ENCODE data around the gene NGF. TPM values are rescaled to one million over a fixed set of nuclear protein-coding genes. Genes with fewer than 3 reads are reported as not detected.
A peak's percentile ranks its signal among the peaks of the same experiment; 100 is the strongest.
"Not testable (repeated sequence)": the region's sequence is repeated elsewhere in the genome, so short reads cannot be mapped to it uniquely, and the experiment has no call there.

Gene NGF
- 2.4 TPM for total RNA-seq (ENCODE audit: insufficient read depth, low replicate concordance)

DNA sequence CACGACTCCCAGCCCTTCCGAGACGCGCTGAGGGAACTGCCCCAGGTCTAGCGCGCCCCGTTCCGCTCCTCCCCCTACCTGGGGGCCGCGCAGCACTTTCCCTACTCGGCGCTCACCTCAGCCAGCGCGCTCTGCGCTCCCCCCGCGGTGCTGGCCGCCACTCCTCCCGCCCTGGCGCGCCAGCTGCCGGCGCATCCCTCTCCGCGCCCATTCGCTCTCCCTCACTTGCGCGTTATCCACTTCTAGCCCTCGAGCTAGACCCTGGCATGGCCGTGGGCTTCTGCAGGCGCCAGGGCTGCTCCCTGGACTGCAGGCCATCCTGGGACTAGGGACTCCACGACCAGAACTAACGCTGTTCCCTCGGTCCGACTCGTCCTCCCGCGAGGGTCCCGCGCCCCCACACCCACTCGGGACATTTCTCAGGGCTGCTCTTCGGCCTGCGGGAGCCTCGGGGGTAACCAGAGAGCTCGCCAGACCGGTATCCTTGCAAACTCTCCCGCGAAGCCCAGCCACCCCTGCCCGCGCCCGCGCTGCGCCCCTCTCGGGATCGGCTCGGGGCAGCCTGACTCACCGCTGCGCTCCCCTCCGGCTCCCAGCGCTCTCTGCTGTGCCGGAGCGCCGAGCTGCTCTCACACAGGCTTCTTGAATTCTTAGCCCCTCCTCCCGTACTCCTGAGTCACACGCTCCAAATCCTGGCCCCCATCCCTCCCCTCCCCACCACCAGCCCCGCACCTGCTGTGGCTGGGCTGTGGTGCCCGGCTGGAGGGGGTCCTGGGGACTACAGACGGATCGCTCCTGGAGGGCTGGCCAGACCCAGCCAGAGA lies at the start of gene NGF:
Gene NGF (minus strand): TSS at position 617 of the 824 bp plus-strand sequence. CDS start 51,454 bp downstream, outside the sequence.
- peak; percentile 65 for DNase-seq (ENCODE audit: low spot score)

DNA sequence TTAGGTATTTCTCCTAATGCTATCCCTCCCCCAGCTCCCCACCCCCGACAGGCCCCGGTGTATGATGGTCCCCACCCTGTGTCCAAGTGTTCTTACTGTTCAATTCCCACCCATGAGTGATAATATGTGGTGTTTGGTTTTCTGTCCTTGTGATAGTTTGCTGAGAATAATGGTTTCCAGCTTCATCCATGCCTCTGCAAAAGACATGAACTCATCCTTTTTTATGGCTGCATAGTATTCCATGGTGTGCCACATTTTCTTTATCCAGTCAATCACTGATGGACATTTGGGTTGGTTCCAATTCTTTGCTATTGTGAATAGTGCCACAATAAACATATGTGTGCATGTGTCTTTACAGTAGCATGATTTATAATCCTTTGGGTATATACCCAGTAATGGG lies 45.4 kb upstream of the NGF start:
- not testable (repeated sequence) for DNase-seq (ENCODE audit: low spot score)

DNA sequence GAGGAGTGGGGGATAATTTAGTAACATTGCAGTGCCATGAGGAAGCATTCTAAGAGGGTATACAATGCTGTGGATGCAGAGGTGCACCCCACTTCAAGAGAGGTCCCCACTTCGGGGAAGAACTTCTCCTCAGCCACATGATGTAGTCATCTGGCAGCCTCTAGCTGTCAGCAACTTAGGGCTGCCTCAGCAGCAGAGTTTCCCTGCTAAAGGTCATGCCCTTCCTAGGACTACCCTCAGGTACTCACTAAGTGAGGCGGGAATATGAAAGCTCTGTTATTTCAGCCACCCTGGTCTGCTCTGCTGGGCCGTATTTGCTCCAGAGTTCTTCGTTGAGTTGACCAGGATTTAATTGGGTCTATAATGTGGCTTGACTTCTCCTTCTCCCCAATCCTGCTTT lies 41.9 kb upstream of the NGF start:
- no peak for DNase-seq (ENCODE audit: low spot score)

DNA sequence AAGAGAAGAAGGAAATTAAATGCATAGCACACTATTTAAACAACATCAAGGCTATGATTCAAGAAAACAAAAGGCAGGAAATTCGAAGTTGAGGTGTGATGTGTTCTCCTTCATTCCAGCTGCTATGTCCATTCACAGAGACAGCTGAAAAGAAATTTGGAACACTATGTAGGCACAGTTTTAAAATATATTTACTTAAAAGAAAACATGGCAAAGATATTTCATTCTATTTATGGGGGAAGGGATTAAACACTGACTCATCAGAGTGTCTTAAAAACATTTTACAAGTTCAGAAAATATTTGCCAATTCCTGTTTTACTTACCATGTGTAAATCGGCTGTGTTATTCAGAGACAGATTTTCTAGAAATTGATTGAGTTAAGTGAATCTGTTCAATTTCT lies 39.4 kb upstream of the NGF start:
- DNase-seq (ENCODE audit: low spot score), result no peak

DNA sequence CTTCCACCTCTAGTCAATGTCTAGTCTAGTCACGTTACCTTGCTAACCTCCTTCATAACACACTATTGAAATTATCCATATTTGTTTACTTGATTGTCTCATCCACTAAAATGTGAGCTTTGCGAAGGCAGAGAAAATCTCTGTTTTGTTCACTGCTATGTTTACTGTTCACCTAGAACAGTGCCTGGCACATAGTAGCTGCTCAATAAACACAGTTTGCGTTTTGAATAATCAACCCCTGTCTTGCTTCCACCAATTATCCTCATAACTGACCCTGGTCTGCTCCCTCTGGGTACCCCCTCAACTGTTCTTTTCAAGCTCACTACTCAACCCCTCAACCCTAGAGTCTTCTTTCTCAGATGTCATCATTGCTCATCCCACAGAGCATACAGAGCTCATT lies 36.5 kb upstream of the NGF start:
- DNase-seq (ENCODE audit: low spot score), result no peak

DNA sequence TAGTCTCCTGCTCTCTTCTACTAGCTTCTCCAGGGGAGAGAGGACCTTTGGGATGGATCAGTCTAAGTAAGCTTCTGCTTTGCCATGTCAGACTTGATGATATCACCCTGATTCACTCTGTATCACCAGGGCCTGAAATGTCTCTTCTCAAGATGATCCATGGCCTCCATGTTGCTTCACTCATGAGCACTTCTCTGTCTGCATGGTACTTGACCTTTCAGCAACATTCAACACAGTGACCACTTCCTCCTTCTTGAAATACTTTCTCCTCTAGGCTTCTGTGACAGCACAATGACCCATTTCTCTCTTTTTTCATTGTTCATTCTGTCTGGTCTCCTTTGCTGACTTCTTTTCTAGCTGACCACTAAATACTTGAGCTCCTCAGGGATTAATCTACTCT lies 35.3 kb upstream of the NGF start:
- no peak for DNase-seq (ENCODE audit: low spot score)

DNA sequence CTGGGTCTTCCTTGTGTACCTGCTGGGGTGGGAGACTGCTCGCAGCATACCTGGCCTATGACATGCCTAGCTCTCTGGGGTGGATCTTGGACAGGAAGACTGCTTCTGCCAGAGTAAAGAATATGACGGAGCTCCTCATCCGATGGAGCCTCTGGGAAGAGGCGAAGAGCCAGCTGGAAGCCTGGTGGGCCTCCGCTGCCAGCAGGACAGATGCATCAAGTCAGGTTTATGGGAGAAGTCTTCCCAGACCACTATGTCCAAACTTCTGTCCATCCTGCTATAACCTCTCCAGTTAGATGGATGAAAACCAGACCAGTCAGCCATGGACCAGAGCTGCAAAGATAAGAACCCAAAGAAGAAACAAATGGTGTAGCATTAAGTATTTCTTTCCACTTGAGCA lies 27.7 kb upstream of the NGF start:
- DNase-seq (ENCODE audit: low spot score), result peak; percentile 15

DNA sequence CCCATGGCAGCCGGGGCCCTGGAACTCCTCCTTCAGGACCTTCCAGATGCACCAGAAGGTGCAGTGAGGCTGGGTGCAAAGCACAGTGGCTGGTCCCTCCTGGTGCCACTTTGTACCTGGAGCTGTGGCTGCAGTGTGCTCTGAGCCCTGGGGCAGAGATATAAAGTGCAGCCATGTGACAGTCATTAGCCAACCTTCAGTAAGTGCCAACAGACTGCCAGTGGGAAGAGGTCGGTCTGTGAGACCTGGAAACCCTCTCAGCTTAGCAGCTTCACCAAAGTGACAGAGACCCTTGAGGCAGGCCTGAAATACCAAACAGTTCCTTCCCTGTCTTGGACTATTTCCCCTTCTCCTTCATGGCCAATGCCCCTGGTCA lies 26.7 kb upstream of the NGF start:
- DNase-seq (ENCODE audit: low spot score), result no peak

DNA sequence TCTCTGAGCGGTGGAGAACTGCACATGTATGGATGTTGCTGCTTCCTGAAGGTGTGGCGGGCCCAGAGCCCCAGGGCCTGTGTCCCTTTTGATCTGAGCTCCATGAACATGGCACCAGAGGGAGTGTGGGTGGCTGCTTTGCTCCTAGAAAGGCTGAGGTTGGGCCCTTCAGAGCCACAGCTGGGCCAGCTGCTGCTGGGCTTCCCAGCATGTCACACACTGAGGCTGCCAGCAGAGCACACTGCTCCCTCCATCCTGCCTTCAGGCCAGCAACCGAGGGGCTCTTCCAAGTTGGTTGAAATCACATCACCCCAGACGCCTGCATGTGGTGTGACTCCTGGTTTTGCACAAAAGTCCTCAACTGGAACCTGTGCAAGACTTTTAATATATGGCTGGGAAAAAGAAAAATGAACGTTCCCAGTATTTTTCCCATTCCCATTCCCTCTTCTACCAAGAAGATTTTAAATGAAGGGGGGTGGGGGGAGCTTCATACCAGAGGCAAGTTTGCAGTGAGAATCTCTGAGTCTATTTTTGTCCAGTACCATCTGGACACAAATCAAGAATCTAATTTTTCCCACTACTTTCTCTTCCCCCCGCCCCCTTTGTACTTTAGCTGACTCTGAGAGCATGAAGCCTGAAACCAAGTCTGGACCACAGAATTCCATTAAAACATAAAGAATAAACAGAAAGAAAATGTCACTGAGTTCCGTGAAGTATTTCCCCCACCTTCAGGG lies 26.2 kb upstream of the NGF start:
- peak; percentile 82 for DNase-seq (ENCODE audit: low spot score)

DNA sequence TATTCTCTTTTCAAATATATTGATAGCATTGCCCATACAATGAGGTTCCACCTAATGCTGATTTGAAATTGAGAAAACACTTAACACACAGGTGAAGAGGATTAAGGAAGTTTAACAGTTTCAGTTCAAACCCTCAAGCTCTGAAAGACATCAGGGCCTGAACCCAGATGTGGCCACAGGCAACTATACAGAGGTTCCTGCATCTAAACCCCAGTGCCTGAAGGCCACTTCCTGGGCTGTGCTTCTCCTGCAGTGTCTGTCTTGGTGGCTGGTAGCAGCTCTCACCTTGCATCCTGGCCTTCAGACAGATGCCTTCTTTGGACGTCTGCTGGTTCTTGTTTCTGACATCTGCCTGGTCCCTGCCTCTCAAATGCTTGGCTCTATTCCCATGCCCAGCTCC lies 25.1 kb upstream of the NGF start:
- no peak for DNase-seq (ENCODE audit: low spot score)

DNA sequence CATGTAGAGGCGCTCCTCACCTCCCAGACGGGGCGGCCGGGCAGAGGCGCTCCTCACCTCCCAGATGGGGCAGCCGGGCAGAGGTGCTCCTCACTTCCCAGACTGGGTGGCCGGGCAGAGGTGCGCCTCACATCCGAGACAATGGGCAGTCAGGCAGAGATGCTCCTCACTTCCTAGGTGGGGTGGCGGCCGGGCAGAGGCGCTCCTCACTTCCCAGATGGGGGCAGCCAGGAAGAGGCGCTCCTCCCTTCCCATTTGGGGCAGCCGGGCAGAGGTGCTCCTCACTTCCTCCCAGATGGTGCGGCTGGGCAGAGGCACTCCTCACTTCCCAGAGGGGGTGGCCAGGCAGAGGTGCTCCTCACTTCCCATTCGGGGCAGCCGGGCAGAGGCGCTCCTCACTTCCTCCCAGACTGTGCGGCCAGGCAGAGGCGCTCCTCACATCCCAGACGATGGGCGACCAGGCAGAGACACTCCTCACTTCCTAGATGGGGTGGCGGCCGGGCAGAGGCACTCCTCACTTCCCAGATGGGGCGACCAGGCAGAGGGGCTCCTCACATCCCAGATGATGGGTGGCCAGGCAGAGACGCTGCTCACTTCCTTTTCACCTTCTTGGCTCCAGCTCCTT lies 22.6 kb upstream of the NGF start:
- not testable (repeated sequence) for DNase-seq (ENCODE audit: low spot score)

DNA sequence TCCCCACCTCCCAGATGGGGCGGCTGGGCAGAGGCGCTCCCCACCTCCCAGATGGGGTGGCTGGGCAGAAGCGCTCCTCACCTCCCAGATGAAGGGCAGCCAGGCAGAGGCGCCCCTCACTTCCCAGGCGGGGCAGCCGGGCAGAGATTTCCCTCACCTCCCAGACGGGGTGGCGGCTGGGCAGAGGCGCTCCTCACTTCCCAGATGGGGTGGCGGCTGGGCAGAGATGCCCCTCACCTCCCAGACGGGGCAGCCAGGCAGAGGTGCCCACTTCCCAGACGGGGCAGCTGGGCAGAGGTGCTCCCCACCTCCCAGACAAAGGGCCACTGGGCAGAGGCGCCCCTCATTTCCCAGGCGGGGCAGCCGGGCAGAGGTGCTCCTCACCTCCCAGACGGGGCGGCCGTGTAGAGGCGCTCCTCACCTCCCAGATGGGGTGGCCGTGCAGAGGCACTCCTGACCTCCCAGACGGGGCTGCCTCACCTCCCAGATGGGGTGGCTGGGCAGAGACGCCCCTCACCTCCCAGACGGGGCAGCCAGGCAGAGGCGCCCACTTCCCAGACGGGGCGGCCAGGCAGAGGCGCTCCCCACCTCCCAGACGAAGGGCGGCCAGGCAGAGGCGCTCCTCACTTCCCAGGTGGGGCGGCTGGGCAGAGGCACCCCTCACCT lies 21.9 kb upstream of the NGF start:
- DNase-seq (ENCODE audit: low spot score), result not testable (repeated sequence)

DNA sequence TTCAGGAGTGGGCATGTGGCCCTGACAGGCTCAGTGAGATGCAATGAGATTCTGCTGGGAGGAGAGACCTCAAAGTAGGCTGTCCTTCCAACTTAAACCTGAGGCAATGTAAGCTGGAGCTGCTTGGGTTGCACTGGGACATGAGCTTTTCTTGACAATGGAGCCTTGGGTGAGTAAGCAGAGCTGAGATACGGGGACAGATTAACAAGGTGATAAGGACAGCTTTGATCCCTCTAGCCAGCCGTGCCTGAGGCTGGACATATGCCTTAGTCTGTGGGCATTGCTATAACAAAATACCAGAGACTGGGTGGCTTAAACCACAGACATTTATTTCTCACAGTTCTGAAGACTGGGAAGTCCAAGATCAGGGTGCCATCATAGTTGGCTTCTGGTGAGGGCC lies 18.3 kb upstream of the NGF start:
- DNase-seq (ENCODE audit: low spot score), result no peak

DNA sequence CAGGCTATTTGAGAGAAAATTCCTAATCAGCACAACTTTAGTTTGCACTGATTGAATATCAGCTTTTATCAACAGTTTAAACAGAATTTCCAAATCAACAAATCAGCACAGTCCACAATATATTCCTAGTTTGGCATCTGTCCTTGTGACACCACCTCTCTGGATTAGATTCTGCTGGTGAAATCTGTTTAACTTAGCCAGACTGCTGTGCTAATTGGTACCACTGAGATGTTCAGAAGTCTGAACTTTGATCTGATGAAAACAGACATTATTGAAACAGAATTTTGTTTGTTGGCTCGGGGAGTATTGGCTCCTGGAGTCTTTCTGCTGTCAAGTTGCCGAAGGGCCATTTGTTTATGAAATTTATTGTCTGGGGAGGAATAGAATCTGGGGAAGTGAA lies 17.0 kb upstream of the NGF start:
- DNase-seq (ENCODE audit: low spot score), result no peak

DNA sequence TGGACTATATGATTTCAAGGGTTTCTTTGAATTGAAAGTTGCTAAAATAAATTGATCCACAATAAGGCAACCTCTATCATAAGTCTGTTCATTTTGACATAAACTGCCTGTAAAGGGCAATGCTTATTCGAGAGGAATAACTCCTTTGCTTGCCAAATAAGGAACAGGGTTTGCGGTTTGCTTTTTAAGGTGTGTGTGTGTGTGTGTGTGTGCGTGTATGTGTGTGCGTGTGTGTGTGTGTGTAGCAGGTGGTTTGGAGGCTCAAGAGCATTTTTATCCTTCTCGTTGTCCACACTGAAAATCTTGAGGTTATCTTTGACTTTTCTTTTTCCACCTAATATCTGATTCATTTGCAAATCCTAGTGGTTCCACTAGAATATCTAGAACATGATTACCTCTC lies 13.1 kb upstream of the NGF start:
- no peak for DNase-seq (ENCODE audit: low spot score)

DNA sequence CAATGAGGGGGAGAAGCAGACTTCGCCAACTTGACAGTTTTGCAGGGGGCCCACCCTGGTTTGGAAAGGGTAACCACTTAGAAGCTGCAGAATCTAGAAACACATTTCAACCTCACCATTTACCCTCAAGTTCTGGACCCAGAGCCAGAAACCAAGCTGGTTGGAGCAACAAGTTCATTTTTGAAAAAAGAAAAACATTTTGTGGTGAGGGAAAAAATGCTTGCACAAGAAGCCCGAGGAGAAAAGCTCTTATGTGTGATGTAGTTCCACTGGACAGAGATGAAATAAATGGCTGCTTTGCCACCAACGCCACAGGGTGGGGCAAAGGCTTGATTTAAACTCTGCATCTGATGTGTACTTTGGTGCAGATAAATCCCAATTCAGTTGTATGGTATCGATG lies 10.6 kb upstream of the NGF start:
- no peak for DNase-seq (ENCODE audit: low spot score)

DNA sequence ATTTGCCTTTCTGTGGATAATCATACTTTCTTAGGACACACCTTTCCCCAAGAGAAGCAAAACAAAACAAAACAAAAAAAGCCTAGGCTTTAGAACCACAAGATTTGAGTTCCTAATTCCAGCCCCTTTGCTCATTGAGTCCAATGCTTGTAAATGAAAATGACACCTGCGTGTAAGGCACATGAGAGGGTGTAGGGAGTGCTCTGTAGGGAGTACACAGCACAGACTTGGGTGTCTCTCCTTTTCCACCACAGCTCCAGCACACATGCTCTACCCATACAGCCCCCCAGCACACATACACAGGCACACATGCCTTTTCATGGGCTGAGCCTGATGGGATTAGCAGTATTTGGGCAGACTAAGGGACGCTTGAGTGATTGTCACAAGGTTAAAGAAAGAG lies 9.2 kb upstream of the NGF start:
- no peak for DNase-seq (ENCODE audit: low spot score)

DNA sequence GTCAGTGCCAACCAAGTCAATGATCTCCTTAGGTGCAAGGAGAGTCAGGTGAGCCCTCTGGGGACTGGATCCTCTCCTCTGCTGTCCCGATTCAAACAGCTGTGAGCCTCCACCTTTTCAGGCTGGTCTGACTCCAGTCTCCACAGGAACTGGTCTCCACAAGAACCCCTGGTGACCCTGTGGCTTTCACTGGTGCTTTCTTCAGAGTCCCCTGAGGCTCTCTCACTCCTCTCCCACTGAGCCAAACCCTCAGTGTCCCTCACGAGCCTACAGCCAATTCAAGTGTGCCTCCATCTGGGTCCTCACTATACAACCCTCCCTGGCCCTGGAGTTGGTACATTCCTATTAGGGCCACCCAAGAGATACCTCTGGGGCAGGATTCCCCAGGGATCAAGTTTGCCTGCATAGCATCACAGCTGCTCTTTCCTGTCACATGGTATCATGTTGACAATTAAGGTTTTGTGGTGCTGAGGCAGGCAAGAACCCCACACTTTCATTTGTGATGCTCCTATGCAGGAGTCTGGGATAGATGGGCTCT lies 5.2 kb upstream of the NGF start:
- no peak for DNase-seq (ENCODE audit: low spot score)

DNA sequence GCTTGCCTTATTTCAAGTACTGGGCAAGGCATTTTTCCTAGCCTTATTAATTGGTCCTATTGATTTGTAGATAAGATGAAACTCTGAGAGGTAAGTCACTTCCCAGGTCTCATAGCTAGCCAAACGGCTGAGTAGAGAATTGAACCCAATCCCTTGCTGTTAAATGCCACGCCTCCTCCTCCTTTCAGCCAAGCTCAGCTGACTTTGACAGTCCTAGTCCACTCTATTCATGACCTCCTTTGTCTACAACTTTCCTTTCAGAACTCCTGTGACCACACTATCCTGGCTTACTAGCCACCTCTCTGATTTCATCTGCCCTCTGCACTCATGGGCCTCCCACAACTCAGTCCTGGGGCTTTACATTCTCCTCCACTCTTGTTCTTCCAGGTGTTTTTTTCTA lies 3.9 kb upstream of the NGF start:
- DNase-seq (ENCODE audit: low spot score), result no peak

DNA sequence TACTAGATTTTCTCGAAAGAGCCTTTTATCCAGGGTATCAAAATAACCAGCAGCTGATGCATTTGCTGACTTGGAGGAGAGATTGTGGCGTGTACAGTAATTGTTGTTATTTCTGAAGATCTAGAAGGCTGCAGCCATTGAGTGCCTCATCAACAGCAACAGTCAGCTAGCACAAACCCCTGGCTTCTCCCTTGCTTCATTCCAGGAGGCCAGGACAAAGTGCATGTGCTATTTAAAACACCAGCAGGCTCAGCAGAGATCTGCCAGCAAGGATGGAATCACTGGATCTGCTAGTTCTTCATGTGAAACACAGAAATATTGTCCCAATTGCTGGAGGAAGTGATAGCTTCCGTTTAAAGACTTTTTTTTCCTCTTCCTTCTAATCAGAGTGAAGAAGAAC lies 2.8 kb upstream of the NGF start:
- DNase-seq (ENCODE audit: low spot score), result peak; percentile 70

DNA sequence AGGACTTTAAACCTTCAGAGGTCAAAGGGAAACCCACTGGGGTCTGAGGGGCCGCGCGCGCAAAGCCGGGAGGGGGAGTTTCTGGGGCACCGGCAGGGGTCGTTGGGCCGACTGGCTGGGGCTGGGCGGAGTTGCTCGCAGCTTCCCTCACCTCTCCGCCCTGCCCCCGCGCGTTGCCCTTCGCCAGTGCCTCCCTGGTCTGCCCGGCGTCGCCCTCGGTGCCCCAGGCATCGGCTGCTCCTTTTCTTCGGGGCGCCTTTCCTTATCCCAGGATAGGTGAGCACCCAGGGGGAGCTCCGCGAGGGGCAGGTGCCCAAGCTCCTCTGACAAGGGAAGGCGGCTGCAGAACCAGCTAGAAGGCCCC lies 390 bp upstream of the NGF start:
- no peak for DNase-seq (ENCODE audit: low spot score)

DNA sequence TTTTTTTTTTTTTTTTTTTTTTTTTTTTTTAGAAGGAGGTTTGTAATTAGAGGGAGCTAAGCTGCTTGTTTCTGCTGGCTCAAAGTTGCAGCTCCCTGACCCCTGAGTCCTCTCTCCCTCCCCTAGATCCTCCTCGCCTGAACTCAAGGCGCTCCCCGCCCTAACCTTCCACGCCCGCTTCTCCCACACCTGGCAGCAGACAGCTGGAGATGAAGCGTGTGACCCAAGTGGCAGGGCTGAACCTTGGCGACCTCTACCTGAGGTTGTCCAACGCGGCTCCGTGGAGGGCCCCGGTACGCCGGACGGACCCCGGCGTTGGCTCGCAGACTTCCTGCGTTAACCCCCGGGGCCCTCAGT lies 795 bp downstream of the NGF start:
- DNase-seq (ENCODE audit: low spot score), result no peak
